GM12801 (cell line): Measurements from ENCODE around the gene ZAR1L.

Experiments used
- CTCF ChIP-seq: IDR thresholded peaks from one replicate; pipeline ENCODE4 v1.5.1; 2011; ENCODE audit warnings: control low read depth; ENCODE audit not compliant: insufficient read length; ENCODE audit errors: extremely low read depth

The ZAR1L gene

GRCh38 chr13:32277839-32278238, 37.3 kb downstream of the ZAR1L start:
- no peak for TF ChIP-seq CTCF

- no peak for TF ChIP-seq CTCF
Measured at GRCh38 chr13:32272021-32272683, 43.0 kb downstream of the ZAR1L start.

- TF ChIP-seq CTCF, result peak; percentile 48
Measured at GRCh38 chr13:32267836-32268439, 47.2 kb downstream of the ZAR1L start.

- TF ChIP-seq CTCF, result no peak
Measured at GRCh38 chr13:32266130-32266529, 49.0 kb downstream of the ZAR1L start.

GRCh38 chr13:32265726-32266125, 49.4 kb downstream of the ZAR1L start:
- no peak for TF ChIP-seq CTCF

GRCh38 chr13:32264407-32264806, 50.8 kb downstream of the ZAR1L start:
- TF ChIP-seq CTCF, result no peak

- no peak for TF ChIP-seq CTCF
Measured at GRCh38 chr13:32262619-32263018, 52.5 kb downstream of the ZAR1L start.
